ENCODE data around the gene CORO1C. TPM values are rescaled to one million over a fixed set of nuclear protein-coding genes. Genes with fewer than 3 reads are reported as not detected.
A peak's percentile ranks its signal among the peaks of the same experiment; 100 is the strongest.

CORO1C gene
- polyA plus RNA-seq, 2 donors = 23.6 to 40.2 TPM

DNA sequence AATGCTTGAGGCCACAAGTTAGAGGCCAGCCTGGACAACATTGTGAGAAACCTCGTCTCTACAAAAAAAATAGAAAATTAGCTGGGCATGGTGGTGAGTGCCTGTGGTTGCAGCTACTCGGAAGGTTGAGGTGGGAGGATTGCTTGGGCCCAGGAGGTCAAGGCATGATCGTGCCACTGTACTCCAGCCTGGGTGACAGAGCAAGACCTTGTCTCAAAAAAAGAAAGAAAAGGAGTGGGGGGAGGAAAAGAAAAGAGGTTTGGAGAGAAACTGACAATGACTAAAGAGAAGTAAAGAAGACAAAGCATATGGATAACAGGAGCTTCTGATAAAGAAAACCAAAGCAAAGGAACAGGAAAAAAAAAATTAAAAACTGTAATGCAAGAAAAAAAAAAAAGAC is 60.2 kb downstream of the CORO1C start:
- 83 to 86% methylated on average over 3 of the region's 3 CpGs for WGBS, 2 donors
- Histone ChIP-seq H3K27ac (ENCODE audit: low read depth in 2 of 2, low read length in 1 of 2) (no peak overlapping the region), H3K4me1 (ENCODE audit: control insufficient read depth in 2 of 2, insufficient read depth in 2 of 2, low read length in 1 of 2) (no peaks in the 10 kb centered on the region), H3K9me3 (ENCODE audit: control insufficient read depth in 2 of 2, insufficient read depth in 1 of 2, low read depth in 1 of 2, low read length in 1 of 2) (no peaks in the 10 kb centered on the region), H3K27me3 (ENCODE audit: control insufficient read depth in 1 of 2, insufficient read depth in 2 of 2, low read length in 2 of 2) (no peaks in the 10 kb centered on the region), H3K4me3 (ENCODE audit: low read depth in 1 of 2, low read length in 2 of 2) (no peak overlapping the region), H3K36me3 (ENCODE audit: control insufficient read depth in 2 of 2, insufficient read depth in 2 of 2, low read length in 1 of 2) (no peaks in the 10 kb centered on the region)

DNA sequence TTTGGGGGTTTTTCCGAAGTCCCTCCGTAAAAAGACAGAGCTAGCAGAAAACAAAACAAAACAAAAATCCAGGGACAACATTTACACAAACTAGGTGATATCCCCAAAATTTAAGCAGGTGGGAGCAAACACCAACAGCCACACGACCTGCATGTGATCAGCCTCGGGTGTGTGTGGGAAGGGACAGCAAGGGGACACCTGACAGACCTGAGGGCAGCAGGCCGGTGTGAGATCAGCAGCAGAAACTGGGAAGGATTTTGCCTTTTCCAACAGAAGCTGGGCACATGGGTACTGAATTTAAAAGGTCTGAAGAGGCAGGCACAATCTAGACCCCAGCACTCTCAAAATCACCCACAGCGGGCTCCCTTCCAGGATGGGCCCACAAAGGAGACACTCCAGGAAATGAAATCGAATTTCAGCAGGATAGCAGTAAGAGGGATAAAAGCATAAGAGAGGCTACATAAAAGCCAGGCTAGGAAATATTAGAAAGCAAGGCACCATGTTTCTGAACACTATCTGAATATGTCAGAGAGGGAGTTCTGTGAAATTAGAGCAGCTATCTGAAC is 61.2 kb downstream of the CORO1C start:
- no peaks in the 10 kb centered on the region for H3K4me1 ChIP-seq (ENCODE audit: control insufficient read depth in 2 of 2, insufficient read depth in 2 of 2, low read length in 1 of 2)
- no peaks in the 10 kb centered on the region for H3K9me3 ChIP-seq (ENCODE audit: control insufficient read depth in 2 of 2, insufficient read depth in 1 of 2, low read depth in 1 of 2, low read length in 1 of 2)
- no peak overlapping the region for H3K4me3 ChIP-seq (ENCODE audit: low read depth in 1 of 2, low read length in 2 of 2)
- H3K36me3 ChIP-seq (ENCODE audit: control insufficient read depth in 2 of 2, insufficient read depth in 2 of 2, low read length in 1 of 2) = no peaks in the 10 kb centered on the region
- no peaks in the 10 kb centered on the region for H3K27me3 ChIP-seq (ENCODE audit: control insufficient read depth in 1 of 2, insufficient read depth in 2 of 2, low read length in 2 of 2)
- WGBS, 2 donors = 78 to 86% methylated on average over 7 of the region's 7 CpGs
- no peak overlapping the region for H3K27ac ChIP-seq (ENCODE audit: low read depth in 2 of 2, low read length in 1 of 2)

DNA sequence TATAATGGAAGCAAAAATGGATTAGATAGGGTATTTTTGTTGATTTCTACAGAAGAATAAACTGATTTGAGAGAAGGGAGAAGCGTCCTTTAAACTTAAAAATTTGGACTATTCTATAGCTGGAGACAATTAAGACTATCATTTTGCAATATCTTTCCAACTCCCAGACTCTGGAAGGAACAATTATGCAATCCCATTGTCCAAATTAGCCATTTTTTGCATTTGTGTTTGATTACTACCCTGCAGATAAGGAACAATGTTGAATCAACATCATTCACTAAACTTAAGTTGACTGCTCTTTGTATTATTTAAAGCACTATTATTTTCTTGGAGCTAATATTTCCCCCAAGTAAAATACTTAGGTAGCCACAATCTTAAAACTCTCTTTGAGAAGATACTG is 62.8 kb downstream of the CORO1C start:
- Histone ChIP-seq H3K27me3 (ENCODE audit: control insufficient read depth in 1 of 2, insufficient read depth in 2 of 2, low read length in 2 of 2) (no peaks in the 10 kb centered on the region), H3K4me1 (ENCODE audit: control insufficient read depth in 2 of 2, insufficient read depth in 2 of 2, low read length in 1 of 2) (no peaks in the 10 kb centered on the region), H3K4me3 (ENCODE audit: low read depth in 1 of 2, low read length in 2 of 2) (no peak overlapping the region), H3K36me3 (ENCODE audit: control insufficient read depth in 2 of 2, insufficient read depth in 2 of 2, low read length in 1 of 2) (no peaks in the 10 kb centered on the region), H3K27ac (ENCODE audit: low read depth in 2 of 2, low read length in 1 of 2) (no peak overlapping the region), H3K9me3 (ENCODE audit: control insufficient read depth in 2 of 2, insufficient read depth in 1 of 2, low read depth in 1 of 2, low read length in 1 of 2) (no peaks in the 10 kb centered on the region)
- WGBS, 2 donors = 75 to 91% methylated on average over 1 of the region's 1 CpG

DNA sequence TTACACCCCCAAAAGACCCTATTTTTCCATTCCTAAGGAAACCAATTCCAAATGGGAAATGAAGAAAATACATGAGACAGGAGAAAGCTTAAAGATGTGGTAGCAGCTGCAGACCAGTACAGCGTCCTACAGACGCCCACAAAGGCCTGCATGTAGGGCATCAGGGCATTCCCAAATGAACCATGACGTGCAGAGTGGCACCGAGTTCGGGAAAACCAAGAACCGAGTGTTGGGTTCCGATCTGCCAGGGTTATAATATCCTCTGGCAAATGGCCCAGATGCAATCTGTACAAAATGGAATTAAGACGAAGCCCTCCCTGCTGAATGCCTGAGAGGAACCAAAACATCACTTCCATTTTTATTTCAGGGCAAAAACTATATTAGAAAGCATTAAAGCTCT is 63.3 kb downstream of the CORO1C start:
- WGBS, 2 donors = 65 to 71% methylated on average over 8 of the region's 8 CpGs

DNA sequence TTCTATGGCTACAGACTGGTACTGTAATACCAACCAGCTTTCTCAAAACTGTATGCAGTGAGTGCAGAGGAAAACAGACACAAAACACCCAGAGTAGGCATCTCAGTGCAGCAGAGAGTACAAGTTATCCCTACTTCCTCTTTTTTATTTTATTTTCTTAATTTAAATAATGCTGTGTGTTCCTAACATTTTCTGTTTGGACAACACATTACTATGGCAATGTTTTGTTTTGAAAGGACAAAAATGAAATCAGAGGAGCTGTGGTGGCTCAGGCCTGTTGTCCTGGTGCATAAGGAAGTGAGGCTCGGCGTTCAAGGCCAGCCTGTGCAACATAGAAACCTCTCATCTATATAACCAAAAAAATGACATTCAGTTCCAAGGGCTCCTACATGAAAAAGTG is 64.0 kb downstream of the CORO1C start:
- no peak overlapping the region for H3K4me3 ChIP-seq (ENCODE audit: low read depth in 1 of 2, low read length in 2 of 2)
- no peak overlapping the region for H3K27ac ChIP-seq (ENCODE audit: low read depth in 2 of 2, low read length in 1 of 2)
- H3K27me3 ChIP-seq (ENCODE audit: control insufficient read depth in 1 of 2, insufficient read depth in 2 of 2, low read length in 2 of 2) = no peaks in the 10 kb centered on the region
- H3K36me3 ChIP-seq (ENCODE audit: control insufficient read depth in 2 of 2, insufficient read depth in 2 of 2, low read length in 1 of 2) = no peaks in the 10 kb centered on the region
- WGBS, 2 donors = 68 to 79% methylated on average over 2 of the region's 2 CpGs
- no peaks in the 10 kb centered on the region for H3K9me3 ChIP-seq (ENCODE audit: control insufficient read depth in 2 of 2, insufficient read depth in 1 of 2, low read depth in 1 of 2, low read length in 1 of 2)
- H3K4me1 ChIP-seq (ENCODE audit: control insufficient read depth in 2 of 2, insufficient read depth in 2 of 2, low read length in 1 of 2) = no peaks in the 10 kb centered on the region

More for the DNA sequence above, 63.3 kb downstream of the CORO1C start:
- Histone ChIP-seq H3K27ac (ENCODE audit: low read depth in 2 of 2, low read length in 1 of 2) (peak overlapping the region in 1 of 2 donors; percentile 36), H3K4me1 (ENCODE audit: control insufficient read depth in 2 of 2, insufficient read depth in 2 of 2, low read length in 1 of 2) (no peaks in the 10 kb centered on the region), H3K36me3 (ENCODE audit: control insufficient read depth in 2 of 2, insufficient read depth in 2 of 2, low read length in 1 of 2) (no peaks in the 10 kb centered on the region), H3K4me3 (ENCODE audit: low read depth in 1 of 2, low read length in 2 of 2) (no peak overlapping the region), H3K9me3 (ENCODE audit: control insufficient read depth in 2 of 2, insufficient read depth in 1 of 2, low read depth in 1 of 2, low read length in 1 of 2) (no peaks in the 10 kb centered on the region), H3K27me3 (ENCODE audit: control insufficient read depth in 1 of 2, insufficient read depth in 2 of 2, low read length in 2 of 2) (no peaks in the 10 kb centered on the region)

DNA sequence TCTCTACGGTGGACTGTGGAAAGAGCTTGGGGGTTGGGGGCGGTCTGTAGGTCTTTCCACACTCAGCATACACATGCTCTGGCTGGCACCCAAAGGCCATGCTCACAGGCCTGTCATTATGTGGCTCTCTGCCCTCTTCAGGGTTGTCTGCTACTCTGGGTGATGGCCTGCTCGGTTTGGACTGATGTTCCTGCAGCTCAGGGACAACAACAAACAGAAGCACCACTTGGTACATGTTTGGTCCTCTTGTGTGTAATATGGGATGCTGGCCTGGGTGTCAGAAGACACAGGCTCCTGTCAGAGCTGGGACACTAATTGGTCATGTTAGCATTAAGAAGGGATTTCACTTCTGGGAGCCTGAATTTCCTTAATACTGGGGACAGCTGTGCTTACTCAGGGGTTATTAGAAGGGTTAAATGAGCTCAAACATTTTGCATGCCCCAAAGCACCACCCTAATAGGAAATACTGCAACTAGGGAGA is 64.9 kb downstream of the CORO1C start:
- H3K4me1 ChIP-seq (ENCODE audit: control insufficient read depth in 2 of 2, insufficient read depth in 2 of 2, low read length in 1 of 2) = no peaks in the 10 kb centered on the region
- peak overlapping the region; percentile 19 to 34 for H3K27ac ChIP-seq (ENCODE audit: low read depth in 2 of 2, low read length in 1 of 2)

DNA sequence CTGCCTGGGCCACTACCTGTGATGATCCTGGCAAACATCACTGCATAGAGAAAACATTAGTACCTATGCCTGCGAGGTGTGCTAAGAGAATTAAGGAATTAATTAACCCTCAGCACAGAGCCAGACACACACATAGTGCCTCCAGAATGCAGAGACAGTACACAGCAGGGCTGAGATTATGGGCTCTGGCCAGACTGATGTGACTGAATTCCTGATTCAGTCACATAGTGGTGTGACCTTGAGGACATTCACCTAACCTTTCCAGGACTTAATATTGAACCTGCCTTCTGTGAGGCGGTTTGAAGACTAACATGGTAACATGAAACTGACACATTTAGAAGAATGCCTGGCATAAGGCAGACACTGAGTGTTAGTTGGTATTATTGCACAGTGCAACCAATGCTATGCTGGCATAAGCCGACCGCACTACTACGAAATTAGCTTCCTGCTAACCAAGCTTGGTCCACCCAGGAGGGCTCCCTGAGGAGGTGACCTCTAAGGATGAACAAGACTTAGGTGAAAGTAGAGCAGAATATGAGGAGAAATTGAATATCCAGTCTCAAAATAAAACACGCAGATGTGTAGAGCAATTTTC is 65.6 kb downstream of the CORO1C start:
- Histone ChIP-seq H3K27me3 (ENCODE audit: control insufficient read depth in 1 of 2, insufficient read depth in 2 of 2, low read length in 2 of 2) (no peaks in the 10 kb centered on the region), H3K36me3 (ENCODE audit: control insufficient read depth in 2 of 2, insufficient read depth in 2 of 2, low read length in 1 of 2) (peaks cover 0 to 4% of the 10 kb centered on the region in 2 donors), H3K27ac (ENCODE audit: low read depth in 2 of 2, low read length in 1 of 2) (peak overlapping the region; percentile 38 to 67), H3K4me1 (ENCODE audit: control insufficient read depth in 2 of 2, insufficient read depth in 2 of 2, low read length in 1 of 2) (no peaks in the 10 kb centered on the region), H3K9me3 (ENCODE audit: control insufficient read depth in 2 of 2, insufficient read depth in 1 of 2, low read depth in 1 of 2, low read length in 1 of 2) (no peaks in the 10 kb centered on the region), H3K4me3 (ENCODE audit: low read depth in 1 of 2, low read length in 2 of 2) (no peak overlapping the region)
- WGBS, 2 donors = 72 to 75% methylated on average over 6 of the region's 6 CpGs

More for the DNA sequence above, 64.9 kb downstream of the CORO1C start:
- Histone ChIP-seq H3K4me3 (ENCODE audit: low read depth in 1 of 2, low read length in 2 of 2) (no peak overlapping the region), H3K9me3 (ENCODE audit: control insufficient read depth in 2 of 2, insufficient read depth in 1 of 2, low read depth in 1 of 2, low read length in 1 of 2) (no peaks in the 10 kb centered on the region), H3K36me3 (ENCODE audit: control insufficient read depth in 2 of 2, insufficient read depth in 2 of 2, low read length in 1 of 2) (peaks cover 0 to 4% of the 10 kb centered on the region in 2 donors), H3K27me3 (ENCODE audit: control insufficient read depth in 1 of 2, insufficient read depth in 2 of 2, low read length in 2 of 2) (no peaks in the 10 kb centered on the region)
- WGBS, 2 donors = 53 to 55% methylated on average over 3 of the region's 3 CpGs

DNA sequence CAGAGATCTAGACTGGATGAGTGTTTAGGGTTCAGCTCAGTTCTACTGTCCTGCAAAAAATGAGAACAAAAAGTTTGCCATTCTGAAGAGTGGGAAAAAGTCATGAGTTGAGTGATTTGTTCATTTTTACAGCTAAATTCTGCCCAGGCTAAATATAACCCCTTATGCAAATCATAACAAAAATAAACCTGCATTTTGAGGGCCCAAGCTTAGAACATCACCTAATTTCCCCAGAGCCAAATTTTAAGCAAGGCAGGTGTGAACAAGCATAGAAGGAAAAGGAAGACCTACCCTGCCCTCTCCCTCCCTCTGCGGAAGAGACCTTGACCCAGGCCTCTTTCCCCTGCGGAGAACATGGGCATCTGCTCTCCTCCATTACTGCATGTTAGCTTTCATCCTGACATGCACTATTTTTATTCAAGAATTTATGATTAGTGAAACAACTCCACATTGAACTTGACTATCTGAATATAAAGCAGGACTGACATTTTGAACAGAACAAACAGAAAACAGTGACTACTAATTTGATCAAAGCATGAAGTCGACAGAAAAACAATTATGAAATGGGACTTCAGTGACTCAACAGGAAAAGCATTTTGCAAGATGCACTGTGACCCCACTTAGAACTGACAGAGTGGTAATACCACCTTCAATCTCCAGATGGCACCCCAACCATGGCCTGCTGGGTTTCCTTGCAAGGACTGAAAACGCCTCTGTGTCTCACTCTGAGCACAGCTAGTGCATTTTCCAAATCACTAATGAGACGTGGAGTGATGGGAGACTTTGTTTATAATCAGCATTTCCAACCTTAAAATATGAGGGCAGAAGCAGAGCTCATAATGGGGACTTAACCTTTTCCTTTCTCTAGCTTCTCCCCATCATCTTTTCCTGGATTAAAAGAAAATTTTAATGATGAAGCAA is 66.7 kb downstream of the CORO1C start:
- Histone ChIP-seq H3K27ac (ENCODE audit: low read depth in 2 of 2, low read length in 1 of 2) (peak overlapping the region; percentile 78 to 93), H3K27me3 (ENCODE audit: control insufficient read depth in 1 of 2, insufficient read depth in 2 of 2, low read length in 2 of 2) (no peaks in the 10 kb centered on the region), H3K4me1 (ENCODE audit: control insufficient read depth in 2 of 2, insufficient read depth in 2 of 2, low read length in 1 of 2) (no peaks in the 10 kb centered on the region), H3K9me3 (ENCODE audit: control insufficient read depth in 2 of 2, insufficient read depth in 1 of 2, low read depth in 1 of 2, low read length in 1 of 2) (no peaks in the 10 kb centered on the region), H3K36me3 (ENCODE audit: control insufficient read depth in 2 of 2, insufficient read depth in 2 of 2, low read length in 1 of 2) (peaks cover 0 to 4% of the 10 kb centered on the region in 2 donors), H3K4me3 (ENCODE audit: low read depth in 1 of 2, low read length in 2 of 2) (no peak overlapping the region)
- 6 to 10% methylated on average over 5 of the region's 5 CpGs for WGBS, 2 donors

DNA sequence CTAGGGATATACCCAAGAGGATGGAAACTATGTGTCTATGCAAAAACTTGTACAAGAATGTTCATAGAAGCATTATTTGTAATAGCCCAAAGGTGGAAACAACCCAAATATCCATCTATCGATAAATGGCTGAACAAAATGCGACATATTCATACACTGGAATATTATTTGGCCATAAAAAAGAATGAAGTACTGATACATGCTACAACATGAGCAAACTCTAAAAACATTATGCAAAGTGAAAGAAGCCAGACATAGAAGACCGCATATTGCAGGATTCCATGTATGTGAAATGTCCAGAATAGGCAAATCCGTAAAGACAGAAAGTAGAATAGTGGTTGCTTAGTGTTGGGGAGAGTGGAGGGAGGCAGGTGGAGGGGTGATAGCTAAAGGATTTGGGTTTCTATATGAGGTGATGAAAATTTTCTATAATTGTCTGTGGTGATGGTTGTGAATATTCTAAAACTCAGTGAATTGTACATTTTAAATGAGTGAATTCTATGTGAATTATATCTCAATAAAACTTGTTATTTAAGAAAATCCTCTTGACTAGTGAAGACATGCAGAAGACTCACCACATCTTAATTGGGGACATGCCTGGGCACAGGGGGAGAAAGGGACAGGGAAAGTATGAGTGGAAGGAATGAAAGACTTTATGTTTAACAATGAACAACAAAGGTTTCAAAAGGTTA is 67.8 kb downstream of the CORO1C start:
- 97 to 98% methylated on average over 4 of the region's 4 CpGs for WGBS, 2 donors
- H3K9me3 ChIP-seq (ENCODE audit: control insufficient read depth in 2 of 2, insufficient read depth in 1 of 2, low read depth in 1 of 2, low read length in 1 of 2) = no peaks in the 10 kb centered on the region
- no peak overlapping the region for H3K4me3 ChIP-seq (ENCODE audit: low read depth in 1 of 2, low read length in 2 of 2)
- no peaks in the 10 kb centered on the region for H3K27me3 ChIP-seq (ENCODE audit: control insufficient read depth in 1 of 2, insufficient read depth in 2 of 2, low read length in 2 of 2)
- peaks cover 0 to 5% of the 10 kb centered on the region in 2 donors for H3K36me3 ChIP-seq (ENCODE audit: control insufficient read depth in 2 of 2, insufficient read depth in 2 of 2, low read length in 1 of 2)
- no peaks in the 10 kb centered on the region for H3K4me1 ChIP-seq (ENCODE audit: control insufficient read depth in 2 of 2, insufficient read depth in 2 of 2, low read length in 1 of 2)
- peak overlapping the region in 1 of 2 donors; percentile 47 for H3K27ac ChIP-seq (ENCODE audit: low read depth in 2 of 2, low read length in 1 of 2)

All from esophagus (tissue), 2 donors.